ENCODE data around the gene DMXL1. TPM values are rescaled to one million over a fixed set of nuclear protein-coding genes. Genes with fewer than 3 reads are reported as not detected.

DMXL1 gene
- total RNA-seq, 1 donor from 2014 or later: 56.4 TPM

GRCh38 chr5:119055294-119055693 is 15.6 kb upstream of the DMXL1 start:
- Histone ChIP-seq H3K36me3 (no peaks in the 10 kb centered on the region), H3K4me1 (no peaks in the 10 kb centered on the region), H3K27ac (no peak overlapping the region), H3K4me3 (no peak overlapping the region), H3K27me3 (ENCODE audit: low read depth) (no peaks in the 10 kb centered on the region), H3K9me3 (no peaks in the 10 kb centered on the region)
- no peak for TF ChIP-seq CTCF (IDR thresholded peaks at IDR 0.05)
- DNase-seq (no peak), ATAC-seq (peak; percentile 19 to 24)
- intact Hi-C loops (cut with DNase I): no loop called here

GRCh38 chr5:119058979-119059529 is 11.8 kb upstream of the DMXL1 start:
- intact Hi-C loops (cut with DNase I): no loop called here
- Histone ChIP-seq H3K27me3 (ENCODE audit: low read depth) (no peaks in the 10 kb centered on the region), H3K4me1 (no peaks in the 10 kb centered on the region), H3K36me3 (no peaks in the 10 kb centered on the region), H3K27ac (no peak overlapping the region), H3K9me3 (no peaks in the 10 kb centered on the region), H3K4me3 (no peak overlapping the region)
- DNase-seq: no peak
- TF ChIP-seq CTCF (IDR thresholded peaks at IDR 0.05): no peak
- no peak for ATAC-seq

- Histone ChIP-seq H3K9me3 (no peaks in the 10 kb centered on the region), H3K27ac (no peak overlapping the region), H3K4me1 (no peaks in the 10 kb centered on the region), H3K27me3 (ENCODE audit: low read depth) (no peaks in the 10 kb centered on the region), H3K4me3 (no peak overlapping the region), H3K36me3 (no peaks in the 10 kb centered on the region)
- DNase-seq (no peak), ATAC-seq (no peak)
- no peak for TF ChIP-seq CTCF (IDR thresholded peaks at IDR 0.05)
- intact Hi-C loops (cut with DNase I): no loop called here
Measured at GRCh38 chr5:119059740-119060255, 11.1 kb upstream of the DMXL1 start.

GRCh38 chr5:119063579-119064379 is 7.1 kb upstream of the DMXL1 start:
- no peak overlapping the region for H3K4me3 ChIP-seq
- ATAC-seq: peak; percentile 54 to 79
- no peaks in the 10 kb centered on the region for H3K4me1 ChIP-seq
- TF ChIP-seq CTCF (IDR thresholded peaks at IDR 0.05): no peak
- H3K9me3 ChIP-seq: no peaks in the 10 kb centered on the region
- no peak overlapping the region for H3K27ac ChIP-seq
- H3K27me3 ChIP-seq (ENCODE audit: low read depth): no peaks in the 10 kb centered on the region
- intact Hi-C loops (cut with DNase I): no loop called here
- DNase-seq: no peak
- no peaks in the 10 kb centered on the region for H3K36me3 ChIP-seq

GRCh38 chr5:119067450-119067849 is 3.4 kb upstream of the DMXL1 start:
- intact Hi-C loops (cut with DNase I): no loop called here
- peaks cover 10% of the 10 kb centered on the region for H3K4me1 ChIP-seq
- H3K36me3 ChIP-seq: no peaks in the 10 kb centered on the region
- TF ChIP-seq CTCF (IDR thresholded peaks at IDR 0.05): no peak
- no peak overlapping the region for H3K4me3 ChIP-seq
- no peaks in the 10 kb centered on the region for H3K9me3 ChIP-seq
- H3K27ac ChIP-seq: no peak overlapping the region
- no peak for ATAC-seq
- no peaks in the 10 kb centered on the region for H3K27me3 ChIP-seq (ENCODE audit: low read depth)
- DNase-seq: no peak
